ENCODE measurements around the gene ACSF2.

The ACSF2 gene, protein sequence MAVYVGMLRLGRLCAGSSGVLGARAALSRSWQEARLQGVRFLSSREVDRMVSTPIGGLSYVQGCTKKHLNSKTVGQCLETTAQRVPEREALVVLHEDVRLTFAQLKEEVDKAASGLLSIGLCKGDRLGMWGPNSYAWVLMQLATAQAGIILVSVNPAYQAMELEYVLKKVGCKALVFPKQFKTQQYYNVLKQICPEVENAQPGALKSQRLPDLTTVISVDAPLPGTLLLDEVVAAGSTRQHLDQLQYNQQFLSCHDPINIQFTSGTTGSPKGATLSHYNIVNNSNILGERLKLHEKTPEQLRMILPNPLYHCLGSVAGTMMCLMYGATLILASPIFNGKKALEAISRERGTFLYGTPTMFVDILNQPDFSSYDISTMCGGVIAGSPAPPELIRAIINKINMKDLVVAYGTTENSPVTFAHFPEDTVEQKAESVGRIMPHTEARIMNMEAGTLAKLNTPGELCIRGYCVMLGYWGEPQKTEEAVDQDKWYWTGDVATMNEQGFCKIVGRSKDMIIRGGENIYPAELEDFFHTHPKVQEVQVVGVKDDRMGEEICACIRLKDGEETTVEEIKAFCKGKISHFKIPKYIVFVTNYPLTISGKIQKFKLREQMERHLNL

DNA sequence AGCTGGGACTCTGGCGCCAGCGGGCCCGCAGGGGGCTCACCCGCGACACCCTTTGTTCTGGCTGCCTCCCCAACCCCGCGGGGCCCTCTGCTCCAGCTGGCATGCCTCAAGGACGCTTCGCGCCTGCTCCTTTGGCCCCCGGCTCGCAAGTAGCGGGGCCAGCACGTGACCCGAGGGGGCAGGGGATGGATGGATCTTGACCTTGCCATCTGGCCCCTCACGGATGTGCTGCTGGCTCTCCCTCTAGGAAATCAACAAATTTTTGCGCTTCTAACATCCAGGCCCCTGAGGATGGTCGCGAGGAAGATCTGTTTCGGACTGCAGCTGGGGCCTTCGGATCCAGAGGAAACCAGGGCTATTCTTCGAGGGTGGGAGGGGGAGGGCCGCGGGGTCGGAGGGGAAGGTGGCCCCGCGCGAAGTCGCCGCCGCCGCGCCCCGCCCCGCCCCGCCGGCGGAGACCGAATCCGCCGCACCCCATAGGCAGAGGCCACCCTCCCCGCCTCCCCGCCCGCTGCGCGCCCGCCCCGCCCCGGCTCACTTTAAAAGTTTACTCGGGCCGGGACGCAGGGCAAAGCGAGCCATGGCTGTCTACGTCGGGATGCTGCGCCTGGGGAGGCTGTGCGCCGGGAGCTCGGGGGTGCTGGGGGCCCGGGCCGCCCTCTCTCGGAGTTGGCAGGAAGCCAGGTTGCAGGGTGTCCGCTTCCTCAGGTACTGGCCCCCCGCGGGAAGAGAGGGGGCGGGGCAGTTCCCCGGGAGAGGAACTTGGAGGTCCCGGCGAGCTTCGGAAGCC lies at the start of gene ACSF2:
TSS of gene ACSF2 (plus strand) at position 537 of the 790 bp plus-strand sequence. CDS start at position 581, 44 bp downstream.
- Mint-ChIP-seq H3K4me3 (peak within 1 kb of the TSS; percentile 86), H3K27ac (peak within 1 kb of the TSS; percentile 76), H3K4me1 (peaks cover 29% of the 10 kb centered on the region), H3K27me3 (no peaks in the 10 kb centered on the region), H3K9me3 (no peaks in the 10 kb centered on the region), H3K36me3 (no peaks in the 10 kb centered on the region)

DNA sequence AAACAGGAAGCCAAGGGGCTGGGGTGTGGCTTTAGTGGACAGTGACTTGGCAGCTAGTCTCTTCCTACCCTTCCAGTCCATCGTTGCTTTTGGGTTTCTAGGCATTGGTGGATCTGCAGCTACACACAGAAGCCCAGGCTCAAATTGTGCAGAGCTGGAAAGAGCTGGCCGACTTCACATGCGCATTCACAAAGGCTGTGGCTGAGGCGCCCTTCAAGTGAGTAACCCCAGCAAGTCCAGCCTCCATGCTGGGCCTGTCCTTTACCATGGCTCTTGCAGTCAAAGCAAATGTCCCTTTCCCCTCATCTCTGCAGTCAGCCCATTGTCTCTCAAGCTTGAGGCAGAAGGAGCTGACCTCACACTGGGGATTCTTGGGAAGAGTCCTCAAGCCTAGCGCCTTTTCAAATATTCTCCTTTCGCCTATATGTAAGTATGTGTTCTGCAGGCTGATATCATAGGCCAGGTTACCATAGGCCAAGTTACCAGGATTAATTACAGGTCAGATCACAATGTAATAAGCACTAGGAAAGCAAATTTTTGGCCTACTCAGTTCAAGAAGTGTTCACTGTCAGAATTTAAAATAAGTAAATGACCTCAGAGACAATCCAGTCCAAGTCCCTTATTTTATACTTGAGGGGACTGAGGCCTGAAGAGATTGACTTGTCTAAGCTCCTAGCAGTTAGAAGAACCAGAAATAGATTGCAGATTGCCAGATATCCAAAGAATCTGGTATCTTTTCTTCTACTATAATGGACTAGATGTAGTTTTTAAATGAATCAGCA lies 46.5 kb upstream of the ACSF2 start:
- Mint-ChIP-seq H3K27me3 (no peaks in the 10 kb centered on the region), H3K9me3 (no peaks in the 10 kb centered on the region), H3K27ac (peak overlapping the region; percentile 35), H3K36me3 (peaks cover 2% of the 10 kb centered on the region), H3K4me3 (no peak overlapping the region), H3K4me1 (no peaks in the 10 kb centered on the region)

DNA sequence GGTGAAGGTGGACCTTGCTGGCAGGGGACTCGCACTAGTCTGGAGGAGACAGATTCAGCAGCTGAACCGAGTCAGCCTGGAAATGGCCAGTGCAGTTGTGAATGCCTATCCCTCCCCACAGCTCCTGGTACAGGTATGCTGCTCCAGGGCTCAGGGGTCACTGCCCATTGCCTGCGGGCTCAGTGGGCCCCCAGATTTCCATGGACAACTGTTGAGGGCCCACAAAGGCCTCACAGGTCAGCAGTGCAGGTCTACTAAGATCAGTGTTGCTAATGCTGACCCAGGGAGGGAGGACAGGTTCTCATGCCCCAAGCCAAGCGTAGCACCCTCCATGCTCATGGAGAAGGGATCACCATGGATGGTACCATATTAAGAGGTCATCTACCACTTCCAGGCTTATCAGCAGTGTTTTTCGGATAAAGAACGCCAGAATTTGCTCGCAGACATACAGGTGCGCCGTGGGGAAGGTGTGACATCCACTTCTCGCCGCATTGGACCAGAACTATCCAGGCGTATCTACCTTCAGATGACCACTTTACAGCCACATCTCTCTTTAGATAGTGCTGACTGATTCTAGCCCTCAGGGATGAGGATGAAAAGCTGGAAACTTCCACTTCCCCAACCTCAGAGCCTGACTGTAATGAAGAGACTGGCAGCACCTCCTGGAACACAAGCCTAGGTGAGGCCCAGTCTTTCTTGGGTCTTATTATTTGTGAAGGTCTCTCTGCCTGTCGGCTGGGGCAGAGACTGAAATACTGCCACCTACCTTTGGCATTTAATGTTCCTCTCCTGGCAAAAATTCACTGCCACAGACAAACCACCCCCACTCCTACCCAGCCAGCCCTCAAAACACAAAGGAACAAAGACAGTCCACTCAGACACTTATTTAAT lies 45.4 kb upstream of the ACSF2 start:
- Mint-ChIP-seq H3K27ac (peak overlapping the region; percentile 12), H3K27me3 (no peaks in the 10 kb centered on the region), H3K4me3 (no peak overlapping the region), H3K4me1 (no peaks in the 10 kb centered on the region), H3K36me3 (peaks cover 3% of the 10 kb centered on the region), H3K9me3 (no peaks in the 10 kb centered on the region)

DNA sequence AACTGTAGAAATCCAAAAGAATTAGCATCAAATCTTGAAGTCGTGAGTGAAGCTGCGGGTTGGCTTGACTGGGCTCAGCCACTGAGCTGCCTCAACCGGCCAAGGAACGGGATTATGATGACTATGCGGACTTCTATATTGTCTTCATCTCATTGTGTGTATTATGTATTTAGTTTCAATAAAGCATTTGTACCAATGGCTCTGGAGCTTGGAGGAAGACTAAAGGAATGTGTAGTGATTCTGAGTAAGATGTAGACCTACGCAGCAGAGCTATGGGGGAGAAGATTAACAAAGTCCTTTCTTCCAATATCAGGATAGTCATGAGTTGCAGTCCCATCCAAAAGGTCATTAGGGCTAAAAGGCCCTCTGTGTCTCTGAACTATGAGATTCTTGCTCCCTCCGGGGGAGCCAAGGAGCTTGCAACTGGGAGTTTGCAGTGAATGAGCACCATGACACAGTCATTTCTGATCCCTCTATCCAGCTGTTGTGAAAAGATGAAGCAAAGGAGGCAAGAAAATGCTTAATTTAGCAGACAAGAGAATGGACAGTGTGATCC lies 44.7 kb upstream of the ACSF2 start:
- no peaks in the 10 kb centered on the region for H3K4me1 Mint-ChIP-seq
- H3K9me3 Mint-ChIP-seq: no peaks in the 10 kb centered on the region
- no peak overlapping the region for H3K27ac Mint-ChIP-seq
- peaks cover 3% of the 10 kb centered on the region for H3K36me3 Mint-ChIP-seq
- no peak overlapping the region for H3K4me3 Mint-ChIP-seq
- H3K27me3 Mint-ChIP-seq: no peaks in the 10 kb centered on the region

DNA sequence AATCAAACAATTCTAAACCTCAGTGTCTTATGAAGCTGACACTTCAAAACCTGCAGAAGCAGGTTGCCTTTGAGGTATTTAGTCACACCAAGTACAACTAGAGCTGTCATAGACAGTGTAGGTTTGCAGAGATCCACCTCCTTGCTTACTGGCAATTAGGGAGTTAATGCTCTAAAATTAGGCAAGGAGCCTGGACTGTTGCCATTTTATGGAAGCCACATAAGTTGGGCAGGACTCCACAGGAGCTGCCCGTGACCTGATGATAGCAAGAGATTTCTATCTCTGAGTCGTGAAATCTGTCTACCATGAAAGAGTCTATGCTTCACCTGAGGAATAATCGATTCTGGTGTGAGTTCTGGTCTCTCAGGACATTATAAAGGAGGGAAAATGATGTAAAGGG lies 44.1 kb upstream of the ACSF2 start:
- Mint-ChIP-seq H3K9me3 (no peaks in the 10 kb centered on the region), H3K27me3 (no peaks in the 10 kb centered on the region), H3K4me1 (no peaks in the 10 kb centered on the region), H3K27ac (peak overlapping the region; percentile 23), H3K4me3 (no peak overlapping the region), H3K36me3 (peaks cover 7% of the 10 kb centered on the region)

DNA sequence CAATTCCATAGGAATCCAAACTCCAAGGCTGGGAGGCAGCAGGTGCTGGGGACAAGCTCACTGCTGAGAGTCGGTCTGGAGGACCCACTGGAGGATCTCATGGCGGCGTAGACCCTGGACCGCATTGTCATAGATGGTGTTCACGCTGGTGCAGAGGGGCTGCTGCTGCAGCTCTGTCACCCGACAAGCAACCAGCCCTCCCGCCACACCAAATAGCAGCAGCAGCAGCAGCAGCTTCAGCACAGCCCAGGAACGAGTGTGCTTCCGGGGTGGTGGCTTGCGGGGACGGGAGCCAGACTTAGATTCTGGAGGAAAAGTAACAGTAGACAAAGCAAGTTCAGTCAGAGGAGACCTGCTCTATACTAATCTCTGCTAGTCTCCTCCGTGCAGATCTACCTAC lies 43.1 kb upstream of the ACSF2 start:
- Mint-ChIP-seq H3K36me3 (peaks cover 14% of the 10 kb centered on the region), H3K4me1 (no peaks in the 10 kb centered on the region), H3K9me3 (no peaks in the 10 kb centered on the region), H3K27me3 (no peaks in the 10 kb centered on the region), H3K4me3 (no peak overlapping the region), H3K27ac (no peak overlapping the region)

DNA sequence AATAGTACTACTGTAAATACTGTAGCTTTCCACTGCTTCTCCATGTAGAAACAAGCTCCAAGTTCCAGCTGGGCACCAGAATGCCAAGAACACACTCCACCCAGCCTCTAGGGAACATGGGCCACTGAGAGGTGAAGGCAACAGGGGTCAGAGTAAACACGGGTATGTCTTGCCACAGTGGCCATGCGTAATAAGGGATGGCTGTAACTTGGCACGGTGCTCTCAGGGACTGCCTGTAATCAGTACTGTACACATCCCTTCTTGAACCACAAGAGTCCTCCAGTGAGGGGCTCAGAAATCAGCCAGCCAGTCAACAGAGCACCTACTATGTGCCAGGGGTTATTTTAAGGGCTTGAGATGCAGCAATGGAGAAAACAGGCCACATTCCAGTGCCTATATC lies 39.5 kb upstream of the ACSF2 start:
- H3K36me3 Mint-ChIP-seq: peaks cover 18% of the 10 kb centered on the region
- no peaks in the 10 kb centered on the region for H3K27me3 Mint-ChIP-seq
- H3K27ac Mint-ChIP-seq: peak overlapping the region; percentile 23
- no peaks in the 10 kb centered on the region for H3K9me3 Mint-ChIP-seq
- no peaks in the 10 kb centered on the region for H3K4me1 Mint-ChIP-seq
- H3K4me3 Mint-ChIP-seq: no peak overlapping the region

DNA sequence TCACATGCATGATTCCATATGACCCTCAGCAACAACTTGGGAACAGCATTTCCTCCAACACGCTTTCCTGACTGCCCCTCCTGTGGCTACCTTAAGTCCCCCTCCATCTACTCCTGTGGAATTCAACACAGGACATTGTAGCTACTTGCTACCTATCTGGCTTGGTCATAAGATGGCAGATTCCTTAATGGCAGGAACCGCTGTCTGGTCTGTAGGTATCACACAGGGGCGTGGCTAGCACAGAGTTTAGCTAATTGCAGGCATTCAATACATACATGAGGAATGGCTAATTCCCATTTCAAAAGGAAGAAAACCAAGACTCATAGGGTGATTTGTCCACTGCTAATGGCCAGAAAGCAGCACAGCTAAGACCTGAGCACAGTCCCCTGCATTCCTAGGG lies 37.3 kb upstream of the ACSF2 start:
- no peak overlapping the region for H3K4me3 Mint-ChIP-seq
- no peaks in the 10 kb centered on the region for H3K9me3 Mint-ChIP-seq
- H3K27me3 Mint-ChIP-seq: no peaks in the 10 kb centered on the region
- H3K36me3 Mint-ChIP-seq: peaks cover 20% of the 10 kb centered on the region
- peaks cover 8% of the 10 kb centered on the region for H3K4me1 Mint-ChIP-seq
- H3K27ac Mint-ChIP-seq: no peak overlapping the region

DNA sequence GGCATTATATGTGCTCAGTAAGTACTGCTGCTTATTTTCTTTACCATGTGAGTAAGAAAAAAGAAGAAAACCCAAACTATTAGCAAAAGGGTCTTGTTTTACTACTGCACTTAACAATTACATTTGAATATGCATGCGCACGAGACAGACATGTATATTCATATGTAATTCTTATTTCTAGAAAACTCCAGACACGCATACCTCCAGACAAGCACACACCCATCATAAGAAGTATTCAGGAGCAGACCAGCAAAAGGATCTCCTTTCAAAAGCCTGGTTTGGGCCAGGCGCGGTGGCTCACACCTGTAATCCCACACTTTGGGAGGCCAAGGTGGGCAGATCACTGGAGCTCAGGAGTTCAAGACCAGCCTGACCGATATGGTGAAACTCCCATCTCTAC lies 36.5 kb upstream of the ACSF2 start:
- no peaks in the 10 kb centered on the region for H3K27me3 Mint-ChIP-seq
- peaks cover 21% of the 10 kb centered on the region for H3K36me3 Mint-ChIP-seq
- no peaks in the 10 kb centered on the region for H3K9me3 Mint-ChIP-seq
- peaks cover 14% of the 10 kb centered on the region for H3K4me1 Mint-ChIP-seq
- H3K27ac Mint-ChIP-seq: no peak overlapping the region
- H3K4me3 Mint-ChIP-seq: no peak overlapping the region

DNA sequence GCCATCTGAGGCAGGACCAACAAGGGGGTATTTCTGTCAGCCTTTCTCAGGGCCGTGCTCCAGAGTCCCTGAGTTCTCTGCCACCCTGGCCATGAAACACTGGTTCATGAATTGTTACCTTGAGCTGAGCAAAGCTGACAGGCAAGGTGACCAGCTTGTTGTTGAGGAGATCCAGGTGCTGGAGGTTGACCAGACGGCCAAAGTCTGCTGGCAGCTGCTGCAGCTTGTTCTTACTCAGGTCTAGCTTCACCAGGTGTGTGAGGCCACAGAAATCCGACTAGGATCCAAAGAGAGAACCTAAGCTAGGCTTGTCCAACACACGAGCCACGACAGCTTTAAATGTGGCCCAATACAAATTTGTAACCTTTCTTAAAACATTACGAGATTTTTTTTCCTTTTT lies 33.4 kb upstream of the ACSF2 start:
- Mint-ChIP-seq H3K36me3 (peaks cover 17% of the 10 kb centered on the region), H3K4me1 (peaks cover 33% of the 10 kb centered on the region), H3K27me3 (no peaks in the 10 kb centered on the region), H3K9me3 (no peaks in the 10 kb centered on the region), H3K4me3 (no peak overlapping the region), H3K27ac (no peak overlapping the region)

DNA sequence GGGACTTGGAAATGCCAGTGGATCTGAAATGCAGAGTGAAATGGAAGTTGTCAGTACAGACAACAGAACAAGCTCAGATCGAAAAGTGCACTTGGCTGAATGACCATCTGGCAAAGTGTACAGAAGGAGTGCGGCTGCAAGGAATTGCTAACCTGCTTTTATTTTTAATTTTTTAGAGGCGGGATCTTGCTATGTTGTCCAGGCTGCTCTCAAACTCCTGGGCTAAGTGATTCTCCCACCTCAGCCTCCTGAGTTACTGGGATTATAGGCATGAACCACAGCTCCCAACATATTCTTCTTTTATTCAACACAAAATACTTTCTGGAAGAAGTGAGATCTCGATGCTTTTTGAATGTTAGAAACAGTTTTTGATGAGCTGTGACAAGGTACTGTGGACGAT lies 32.3 kb upstream of the ACSF2 start:
- H3K27me3 Mint-ChIP-seq: no peaks in the 10 kb centered on the region
- H3K27ac Mint-ChIP-seq: no peak overlapping the region
- H3K4me3 Mint-ChIP-seq: peak overlapping the region; percentile 8
- peaks cover 40% of the 10 kb centered on the region for H3K4me1 Mint-ChIP-seq
- peaks cover 14% of the 10 kb centered on the region for H3K36me3 Mint-ChIP-seq
- no peaks in the 10 kb centered on the region for H3K9me3 Mint-ChIP-seq

DNA sequence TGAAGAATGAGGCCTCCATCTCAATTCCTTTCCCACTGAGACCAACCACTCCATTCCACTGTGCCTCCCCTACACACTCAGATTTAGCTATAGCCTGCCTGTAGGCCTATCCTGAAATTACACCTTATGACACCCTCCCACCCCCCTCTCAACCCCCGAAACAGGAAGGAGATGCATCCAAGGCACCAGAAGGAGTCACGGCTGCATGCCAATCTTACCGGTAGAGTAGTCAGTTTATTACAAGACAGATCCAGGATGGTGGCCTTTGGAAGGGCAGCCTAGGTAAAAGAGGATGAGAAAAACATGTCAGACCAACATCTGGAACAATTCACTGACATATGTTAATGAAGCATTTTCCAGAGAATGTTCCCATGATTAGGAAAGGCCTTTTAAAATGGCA lies 31.3 kb upstream of the ACSF2 start:
- Mint-ChIP-seq H3K27ac (no peak overlapping the region), H3K4me3 (peak overlapping the region; percentile 98), H3K9me3 (no peaks in the 10 kb centered on the region), H3K36me3 (peaks cover 14% of the 10 kb centered on the region), H3K4me1 (peaks cover 40% of the 10 kb centered on the region), H3K27me3 (no peaks in the 10 kb centered on the region)

DNA sequence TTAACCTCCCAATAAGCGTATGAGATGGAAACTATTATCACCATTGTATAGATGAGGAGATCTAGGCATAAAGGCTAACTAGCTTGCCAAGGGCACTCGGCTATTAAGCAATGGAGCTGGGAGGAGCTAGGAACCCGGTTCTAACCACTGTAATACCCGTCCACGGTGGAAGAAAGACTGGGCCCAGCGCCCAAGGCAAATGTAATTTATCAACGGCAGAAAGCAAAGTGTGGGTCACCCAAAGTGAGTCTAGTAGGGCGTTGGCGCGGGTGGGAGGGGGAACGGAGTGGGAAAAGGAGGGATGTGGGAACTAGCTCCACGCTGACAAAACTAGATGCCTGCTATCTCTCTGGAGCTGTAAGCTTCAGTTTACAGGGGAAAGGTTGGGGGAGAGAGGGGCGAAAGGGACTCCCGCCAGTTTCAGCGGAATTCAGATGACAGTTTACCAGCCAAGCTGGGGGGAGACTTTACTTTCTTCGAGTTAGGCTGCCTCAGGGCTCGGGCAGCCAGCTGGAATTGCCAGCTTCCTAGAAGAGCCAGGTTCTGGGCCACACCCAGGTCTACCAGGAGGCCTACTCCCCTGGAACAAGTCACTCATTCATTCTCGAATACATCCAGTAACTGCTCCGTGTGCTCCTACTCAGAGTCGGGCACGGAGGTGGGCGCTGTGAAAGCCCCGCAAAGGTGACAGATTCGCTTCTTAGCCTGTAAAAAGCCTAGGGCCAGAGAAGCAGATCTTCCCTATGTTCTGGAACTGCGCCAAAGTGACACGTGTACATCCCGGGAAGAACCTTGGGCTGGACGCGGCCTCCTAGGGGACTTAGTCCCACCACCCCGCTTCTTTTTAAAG lies 29.5 kb upstream of the ACSF2 start:
- peak overlapping the region; percentile 98 for H3K27ac Mint-ChIP-seq
- peaks cover 40% of the 10 kb centered on the region for H3K4me1 Mint-ChIP-seq
- no peaks in the 10 kb centered on the region for H3K9me3 Mint-ChIP-seq
- H3K4me3 Mint-ChIP-seq: peak overlapping the region; percentile 98
- peaks cover 10% of the 10 kb centered on the region for H3K36me3 Mint-ChIP-seq
- H3K27me3 Mint-ChIP-seq: no peaks in the 10 kb centered on the region
